ENCODE measurements around the gene RGMA.
A peak's percentile ranks its signal among the peaks of the same experiment; 100 is the strongest.

The RGMA gene

GRCh38 chr15:93126148-93126547, 37.1 kb upstream of the RGMA start:
- H3K36me3 ChIP-seq = no peaks in the 10 kb centered on the region
- no peak overlapping the region for H3K9ac ChIP-seq
- peaks cover 0 to 13% (median 0%) of the 10 kb centered on the region in 10 experiments; a peak in 7 of 20 replicates for H3K4me1 ChIP-seq
- TF ChIP-seq Cebpa-rat (IDR thresholded peaks at IDR 0.05) = no peak
- no peaks in the 10 kb centered on the region for H3K27me3 ChIP-seq
- no peak overlapping the region for H3K4me3 ChIP-seq
- H3K4me2 ChIP-seq = peak overlapping the region in 5 of 11 experiments; percentile 21 to 46 (median 32); a peak in 6 of 22 replicates
- no peaks in the 10 kb centered on the region for H4K20me1 ChIP-seq
- H3K27ac ChIP-seq = no peak overlapping the region
- peaks cover 0 to 4% (median 0%) of the 10 kb centered on the region in 11 experiments; a peak in 3 of 22 replicates for H3K9me3 ChIP-seq (replicated peaks in 1 of 11)

GRCh38 chr15:93124126-93124525, 35.1 kb upstream of the RGMA start:
- Histone ChIP-seq H3K36me3 (no peaks in the 10 kb centered on the region), H3K4me2 (no peak overlapping the region), H3K9ac (no peak overlapping the region), H3K27ac (no peak overlapping the region), H3K27me3 (no peaks in the 10 kb centered on the region), H3K9me3 (replicated peaks in 1 of 11) (peaks cover 0 to 10% (median 0%) of the 10 kb centered on the region in 11 experiments; a peak in 3 of 22 replicates), H4K20me1 (no peaks in the 10 kb centered on the region), H3K4me1 (peaks cover 0 to 20% (median 2%) of the 10 kb centered on the region in 10 experiments; a peak in 8 of 20 replicates), H3K4me3 (no peak overlapping the region)
- TF ChIP-seq Cebpa-rat (IDR thresholded peaks at IDR 0.05) = no peak

- H3K4me3 ChIP-seq = no peak overlapping the region
- H4K20me1 ChIP-seq = no peaks in the 10 kb centered on the region
- no peak for TF ChIP-seq Cebpa-rat (IDR thresholded peaks at IDR 0.05)
- H3K27ac ChIP-seq = no peak overlapping the region
- peaks cover 0 to 24% (median 2%) of the 10 kb centered on the region in 10 experiments; a peak in 8 of 20 replicates for H3K4me1 ChIP-seq
- H3K4me2 ChIP-seq = no peak overlapping the region
- no peaks in the 10 kb centered on the region for H3K27me3 ChIP-seq
- no peaks in the 10 kb centered on the region for H3K36me3 ChIP-seq
- peaks cover 0 to 10% (median 0%) of the 10 kb centered on the region in 11 experiments; a peak in 4 of 22 replicates for H3K9me3 ChIP-seq (replicated peaks in 1 of 11)
- H3K9ac ChIP-seq = no peak overlapping the region
Observed at GRCh38 chr15:93121973-93122910, 33.2 kb upstream of the RGMA start.

- no peaks in the 10 kb centered on the region for H3K27me3 ChIP-seq
Observed at GRCh38 chr15:93121107-93121506, 32.1 kb upstream of the RGMA start.

GRCh38 chr15:93118904-93119303, 29.9 kb upstream of the RGMA start:
- Histone ChIP-seq H3K4me3 (no peak overlapping the region), H3K9me3 (replicated peaks in 1 of 11) (peaks cover 0 to 10% (median 0%) of the 10 kb centered on the region in 11 experiments; a peak in 4 of 22 replicates), H3K9ac (no peak overlapping the region), H3K27ac (no peak overlapping the region), H3K36me3 (no peaks in the 10 kb centered on the region), H4K20me1 (no peaks in the 10 kb centered on the region), H3K4me2 (0 out of 22 replicates have a peak overlapping the region, but pooled peaks of 2 of the 11 experiments have one; percentile 16 to 17), H3K27me3 (no peaks in the 10 kb centered on the region), H3K4me1 (peaks cover 0 to 13% (median 0%) of the 10 kb centered on the region in 10 experiments; a peak in 7 of 20 replicates)
- TF ChIP-seq Cebpa-rat (IDR thresholded peaks at IDR 0.05) = no peak

More at GRCh38 chr15:93121107-93121506, 32.1 kb upstream of the RGMA start:
- no peaks in the 10 kb centered on the region for H3K36me3 ChIP-seq
- H3K9me3 ChIP-seq (replicated peaks in 1 of 11) = peaks cover 0 to 10% (median 0%) of the 10 kb centered on the region in 11 experiments; a peak in 4 of 22 replicates
- H3K4me1 ChIP-seq = peaks cover 0 to 17% (median 2%) of the 10 kb centered on the region in 10 experiments; a peak in 8 of 20 replicates
- peak overlapping the region in 4 of 11 experiments; percentile 18 to 34 (median 24); a peak in 4 of 22 replicates for H3K4me2 ChIP-seq
- no peaks in the 10 kb centered on the region for H4K20me1 ChIP-seq
- no peak overlapping the region for H3K4me3 ChIP-seq
- H3K27ac ChIP-seq = no peak overlapping the region
- no peak overlapping the region for H3K9ac ChIP-seq
- TF ChIP-seq Cebpa-rat (IDR thresholded peaks at IDR 0.05) = no peak

- Histone ChIP-seq H3K27ac (no peak overlapping the region), H3K4me2 (no peak overlapping the region), H3K4me3 (no peak overlapping the region), H3K9me3 (replicated peaks in 1 of 11) (peaks cover 0 to 10% (median 8%) of the 10 kb centered on the region in 11 experiments; a peak in 13 of 22 replicates), H4K20me1 (no peaks in the 10 kb centered on the region), H3K27me3 (no peaks in the 10 kb centered on the region), H3K4me1 (peaks cover 0 to 6% (median 0%) of the 10 kb centered on the region in 10 experiments; a peak in 3 of 20 replicates), H3K9ac (no peak overlapping the region), H3K36me3 (peaks cover 0 to 20% (median 0%) of the 10 kb centered on the region in 11 experiments; a peak in 4 of 22 replicates)
- TF ChIP-seq Cebpa-rat (IDR thresholded peaks at IDR 0.05) = no peak
Observed at GRCh38 chr15:93111451-93111850, 22.4 kb upstream of the RGMA start.

- no peak overlapping the region for H3K9ac ChIP-seq
- H3K36me3 ChIP-seq = peaks cover 0 to 20% (median 0%) of the 10 kb centered on the region in 11 experiments; a peak in 4 of 22 replicates
- no peak overlapping the region for H3K27ac ChIP-seq
- H3K9me3 ChIP-seq (replicated peaks in 1 of 11) = peaks cover 0 to 10% (median 8%) of the 10 kb centered on the region in 11 experiments; a peak in 13 of 22 replicates
- no peaks in the 10 kb centered on the region for H3K27me3 ChIP-seq
- TF ChIP-seq Cebpa-rat (IDR thresholded peaks at IDR 0.05) = no peak
- no peaks in the 10 kb centered on the region for H4K20me1 ChIP-seq
- peaks cover 0 to 6% (median 4%) of the 10 kb centered on the region in 10 experiments; a peak in 10 of 20 replicates for H3K4me1 ChIP-seq
- H3K4me3 ChIP-seq = no peak overlapping the region
- H3K4me2 ChIP-seq = peak overlapping the region in 1 of 11 experiments; percentile 24; a peak in 2 of 22 replicates
Observed at GRCh38 chr15:93110502-93111040, 21.6 kb upstream of the RGMA start.

GRCh38 chr15:93109336-93110102, 20.5 kb upstream of the RGMA start:
- no peaks in the 10 kb centered on the region for H4K20me1 ChIP-seq
- peaks cover 0 to 20% (median 0%) of the 10 kb centered on the region in 11 experiments; a peak in 4 of 22 replicates for H3K36me3 ChIP-seq
- H3K4me3 ChIP-seq = no peak overlapping the region
- H3K27ac ChIP-seq = no peak overlapping the region
- no peak overlapping the region for H3K4me2 ChIP-seq
- H3K9me3 ChIP-seq (replicated peaks in 1 of 11) = peaks cover 0 to 10% (median 8%) of the 10 kb centered on the region in 11 experiments; a peak in 13 of 22 replicates
- H3K27me3 ChIP-seq = no peaks in the 10 kb centered on the region
- H3K4me1 ChIP-seq = peaks cover 0 to 10% (median 7%) of the 10 kb centered on the region in 10 experiments; a peak in 11 of 20 replicates
- no peak for TF ChIP-seq Cebpa-rat (IDR thresholded peaks at IDR 0.05)
- no peak overlapping the region for H3K9ac ChIP-seq
